H1 (cell line): Measurements from ENCODE around the gene CNOT2. TPM values are rescaled to one million over a fixed set of nuclear protein-coding genes. Genes with fewer than 3 reads are reported as not detected.

ENCODE experiments used
- CTCF ChIA-PET: fragments of 300-600 bp; sonication (Branson Sonifier 250); formaldehyde crosslinking; loops from one replicate; lab custom pipeline; 2021; ENCODE audit not compliant: partially characterized antibody; lab: Charles Lee
- POLR2A ChIA-PET: fragments of 300-600 bp; sonication (Branson Sonifier 250); formaldehyde crosslinking; loops from one replicate; lab custom pipeline; 2021; ENCODE audit warnings: inconsistent platforms; ENCODE audit not compliant: partially characterized antibody; lab: Charles Lee
- DNase-seq, 2 experiments: peaks; one replicate each; pipeline versions ENCODE4 v3.0.0 to v3.0.0-alpha.2; 2010 to 2022; ENCODE audit warnings: low spot score in 2 of 2, low read depth in 1 of 2, mixed read lengths in 1 of 2
- FAIRE-seq: peaks from 2 replicates; lab custom pipeline; 2011; peaks lifted over from hg19 to GRCh38; lab: Jason Lieb, UNC
- H2AFZ ChIP-seq: 2 replicates; pipeline ENCODE4 v1.8.1; 2012; ENCODE audit warnings: low read length, inconsistent platforms
- H2AK5ac ChIP-seq: 2 replicates; pipeline ENCODE4 v1.6.1; 2013; ENCODE audit warnings: low read depth, low read length
- H2BK120ac ChIP-seq: replicated peaks from 2 replicates; pipeline ENCODE3; 2013; ENCODE audit warnings: low read depth, low read length, inconsistent platforms
- H2BK12ac ChIP-seq: 2 replicates; pipeline ENCODE4 v1.6.1; 2013; ENCODE audit warnings: low read depth, low read length
- H2BK15ac ChIP-seq: 2 replicates; pipeline ENCODE4 v1.6.1; 2013; ENCODE audit warnings: low read length
- H2BK20ac ChIP-seq: 2 replicates; pipeline ENCODE4 v1.6.1; 2013; ENCODE audit warnings: low read length
- H2BK5ac ChIP-seq: 2 replicates; pipeline ENCODE4 v1.6.1; 2013; ENCODE audit warnings: low read depth, low read length
- H3K14ac ChIP-seq: 2 replicates; pipeline ENCODE4 v1.6.1; 2013; ENCODE audit warnings: inconsistent platforms; ENCODE audit not compliant: insufficient read length
- H3K18ac ChIP-seq: 2 replicates; pipeline ENCODE4 v1.6.1; 2013; ENCODE audit warnings: low read length; ENCODE audit errors: extremely low read depth
- H3K23ac ChIP-seq: 2 replicates; pipeline ENCODE4 v1.6.1; 2013; ENCODE audit warnings: inconsistent platforms; ENCODE audit not compliant: insufficient read length
- H3K23me2 ChIP-seq: 2 replicates; pipeline ENCODE4 v1.6.1; 2013; ENCODE audit warnings: low read depth, low read length
- H3K27ac ChIP-seq: 2 replicates; pipeline ENCODE4 v1.6.1; 2011; ENCODE audit warnings: low read depth, low read length, inconsistent platforms
- H3K27me3 ChIP-seq, 4 experiments: replicated peaks in 1 of 4; 1 replicate in 1 of 4; 2 replicates in 3 of 4; pipeline versions ENCODE4 v1.6.1 to v1.8.1; 2011 to 2013; ENCODE audit warnings: low read length in 3 of 4, mild to moderate bottlenecking in 3 of 4, inconsistent platforms in 2 of 4, mixed read lengths in 2 of 4, moderate library complexity in 1 of 4; ENCODE audit not compliant: control insufficient read depth in 3 of 4, insufficient read depth in 3 of 4; ENCODE audit errors: extremely low read depth in 1 of 4
- H3K36me3 ChIP-seq, 4 experiments: 2 replicates each; pipeline versions ENCODE4 v1.6.1 to v1.8.1; 2011 to 2013; ENCODE audit warnings: mild to moderate bottlenecking in 4 of 4, low read length in 3 of 4, moderate library complexity in 2 of 4, control low read depth in 1 of 4, inconsistent platforms in 1 of 4; ENCODE audit not compliant: insufficient read depth in 4 of 4, control insufficient read depth in 2 of 4
- H3K4ac ChIP-seq: replicated peaks from 2 replicates; pipeline ENCODE3; 2013; ENCODE audit warnings: low read length, low read depth, mixed read lengths, inconsistent platforms; ENCODE audit not compliant: insufficient read length
- H3K4me1 ChIP-seq, 4 experiments: replicated peaks in 1 of 4; 1 replicate in 1 of 4; 2 replicates in 3 of 4; pipeline versions ENCODE4 v1.6.1 to v1.8.1; 2011 to 2013; ENCODE audit warnings: low read length in 3 of 4, inconsistent platforms in 2 of 4, mixed read lengths in 1 of 4; ENCODE audit not compliant: insufficient read depth in 4 of 4, control insufficient read depth in 3 of 4
- H3K4me2 ChIP-seq, 2 experiments: 2 replicates each; pipeline versions ENCODE4 v1.6.1 to v1.8.1; 2011 to 2013; ENCODE audit warnings: low read depth in 2 of 2, low read length in 2 of 2, control low read depth in 1 of 2, inconsistent platforms in 1 of 2, mild to moderate bottlenecking in 1 of 2; ENCODE audit not compliant: insufficient read depth in 1 of 2
- H3K4me3 ChIP-seq, 4 experiments: fragments of 200-600, 300-600 bp in 1 of 4; sonication (generic), shearing (Covaris generic), sonication (Bioruptor Twin) in 1 of 4; 2 replicates each; pipeline versions ENCODE4 v1.5.1 to v1.8.1; 2011 to 2016; ENCODE audit warnings: low read length in 4 of 4, low read depth in 3 of 4, control low read depth in 2 of 4, inconsistent platforms in 2 of 4, mild to moderate bottlenecking in 2 of 4, mixed read lengths in 1 of 4, moderate library complexity in 1 of 4; ENCODE audit not compliant: insufficient read depth in 2 of 4; ENCODE audit errors: extremely low read depth in 1 of 4
- H3K56ac ChIP-seq: replicated peaks from 2 replicates; pipeline ENCODE3; 2013; ENCODE audit warnings: low read depth, mild to moderate bottlenecking, mixed read lengths, low read length, inconsistent platforms; ENCODE audit not compliant: insufficient read length
- H3K79me1 ChIP-seq: 2 replicates; pipeline ENCODE4 v1.6.1; 2013; ENCODE audit warnings: low read depth, low read length, control low read depth
- H3K79me2 ChIP-seq, 2 experiments: 2 replicates each; pipeline versions ENCODE4 v1.6.1 to v1.8.1; 2012 to 2013; ENCODE audit warnings: low read length in 2 of 2, mild to moderate bottlenecking in 2 of 2, inconsistent platforms in 1 of 2; ENCODE audit not compliant: insufficient read depth in 2 of 2, control insufficient read depth in 1 of 2
- H3K9ac ChIP-seq, 4 experiments: replicated peaks in 1 of 4; 1 replicate in 1 of 4; 2 replicates in 3 of 4; pipeline versions ENCODE4 v1.6.1 to v1.8.1; 2011 to 2013; ENCODE audit warnings: low read depth in 3 of 4, low read length in 3 of 4, control low read depth in 2 of 4, mild to moderate bottlenecking in 2 of 4, moderate library complexity in 2 of 4, inconsistent platforms in 1 of 4; ENCODE audit errors: extremely low read depth in 1 of 4
- H3K9me3 ChIP-seq, 2 experiments: 2 replicates each; pipeline versions ENCODE4 v1.6.1 to v1.8.1; 2012 to 2013; ENCODE audit warnings: mild to moderate bottlenecking in 2 of 2, moderate library complexity in 2 of 2, control low read depth in 1 of 2, inconsistent platforms in 1 of 2, low read depth in 1 of 2, low read length in 1 of 2, mixed read lengths in 1 of 2; ENCODE audit not compliant: insufficient read depth in 2 of 2
- H4K20me1 ChIP-seq, 2 experiments: replicated peaks in 1 of 2; 2 replicates each; pipeline versions ENCODE3 to v1.8.1; 2011 to 2013; ENCODE audit warnings: inconsistent platforms in 2 of 2, low read length in 2 of 2, mild to moderate bottlenecking in 1 of 2; ENCODE audit not compliant: insufficient read depth in 2 of 2, control insufficient read depth in 1 of 2
- H4K5ac ChIP-seq: 2 replicates; pipeline ENCODE4 v1.6.1; 2013; ENCODE audit warnings: low read length, low read depth, mixed read lengths, inconsistent platforms; ENCODE audit not compliant: insufficient read length
- H4K8ac ChIP-seq: 2 replicates; pipeline ENCODE4 v1.8.0; 2013; ENCODE audit warnings: mild to moderate bottlenecking, moderate library complexity, low read length, inconsistent platforms; ENCODE audit not compliant: insufficient read depth; ENCODE audit errors: extremely low read depth
- H4K91ac ChIP-seq: replicated peaks from 2 replicates; pipeline ENCODE3; 2013; ENCODE audit warnings: low read length, mixed read lengths, inconsistent platforms; ENCODE audit not compliant: insufficient read length
- ATF3 ChIP-seq: IDR thresholded peaks from 2 replicates; pipeline ENCODE4 v1.6.1; 2011; ENCODE audit warnings: low read depth, mild to moderate bottlenecking, low read length; ENCODE audit not compliant: insufficient read depth
- BCL11A ChIP-seq, 2 experiments: IDR thresholded peaks; one replicate each; pipeline ENCODE4 v1.6.1; 2011; ENCODE audit warnings: low read depth in 2 of 2, low read length in 2 of 2, mild to moderate bottlenecking in 2 of 2
- CHD1 ChIP-seq: IDR thresholded peaks from 2 replicates; pipeline ENCODE4 v1.6.1; 2012; ENCODE audit warnings: low read depth, low read length, improper control_type of control experiment
- CHD2 ChIP-seq: IDR thresholded peaks from 2 replicates; pipeline ENCODE4 v1.6.1; 2012; ENCODE audit warnings: low read length, improper control_type of control experiment
- EZH2 ChIP-seq: fragments of 200-600 bp; sonication (generic); IDR thresholded peaks from 2 replicates; pipeline ENCODE4 v1.7.1; 2012; ENCODE audit warnings: low read depth, mild to moderate bottlenecking, moderate library complexity, low read length, inconsistent platforms; ENCODE audit not compliant: severe bottlenecking
- NANOG ChIP-seq: IDR thresholded peaks from 2 replicates; pipeline ENCODE4 v1.6.1; 2011; ENCODE audit warnings: low read length, low read depth, mild to moderate bottlenecking, inconsistent platforms; ENCODE audit not compliant: insufficient read depth, poor library complexity, severe bottlenecking
- NRF1 ChIP-seq: IDR thresholded peaks from 2 replicates; pipeline ENCODE4 v1.6.1; 2011; ENCODE audit warnings: mild to moderate bottlenecking, low read depth, low read length, improper control_type of control experiment
- SAP30 ChIP-seq: fragments of 300-600 bp; sonication (generic); IDR thresholded peaks from 2 replicates; pipeline ENCODE4 v1.7.1; 2012; ENCODE audit warnings: low read length, moderate library complexity, mild to moderate bottlenecking, inconsistent platforms; ENCODE audit not compliant: insufficient read depth, insufficient replicate concordance
- SIX5 ChIP-seq: IDR thresholded peaks from 2 replicates; pipeline ENCODE4 v1.6.1; 2011; ENCODE audit warnings: mild to moderate bottlenecking, low read depth, low read length
- SRF ChIP-seq: IDR thresholded peaks from 2 replicates; pipeline ENCODE4 v1.6.1; 2011; ENCODE audit warnings: mild to moderate bottlenecking, low read depth, low read length, moderate library complexity
- SUZ12 ChIP-seq: fragments of 200-600 bp; sonication (generic); IDR thresholded peaks from 2 replicates; pipeline ENCODE4 v1.6.1; 2012; ENCODE audit warnings: mild to moderate bottlenecking, inconsistent platforms, low read length, moderate library complexity, mixed read lengths
- TBP ChIP-seq: IDR thresholded peaks from 2 replicates; pipeline ENCODE4 v1.6.1; 2011; ENCODE audit warnings: low read depth, low read length, improper control_type of control experiment
- TCF12 ChIP-seq: IDR thresholded peaks from 2 replicates; pipeline ENCODE4 v1.6.1; 2011; ENCODE audit warnings: low read depth, mild to moderate bottlenecking, low read length
- ZNF274 ChIP-seq: IDR thresholded peaks from 2 replicates; pipeline ENCODE4 v1.7.0; 2012; ENCODE audit warnings: low read length, borderline replicate concordance; ENCODE audit errors: extremely low read depth
- polyA plus RNA-seq, 7 experiments: library from polyadenylated mRNA; depleted of rRNA in 3 of 7; stranded (reverse) in 5 of 7; unstranded in 2 of 7; fragments of >200 nt in 5 of 7; fragments of 200-250 nt in 2 of 7; gene quantifications; 1 replicate in 5 of 7; 2 replicates in 1 of 7; 4 replicates in 1 of 7; pipeline versions ENCODE4 v1.2.1 to v1.2.3, GENCODE V29; 2011 to 2013; ENCODE audit warnings: missing spikeins in 2 of 7, mixed read lengths in 2 of 7
- total RNA-seq: library from RNA; stranded (reverse); fragmentation: NEBNext Ultra II Directional; extraction: Animal tissue kit (Norgen Biotek cat#: 25700); gene quantifications from 2 replicates; pipeline ENCODE4 v1.2.1, GENCODE V29; 2021

Gene CNOT2
- total and polyA plus RNA-seq, 2 of the 8 experiments (the other 6 are each of a cell fraction or from before 2014, with no cell fraction given): 61.2 to 64.8 TPM

- CTCF ChIA-PET: interaction anchor here (0.6 kb wide), 1 partner anchor 64 kb away, joined by 3 read pairs; no protein-coding TSS in a partner anchor
- H2AFZ ChIP-seq: no peak overlapping the region
- no peak overlapping the region for H3K4me2 ChIP-seq
- peak overlapping the region in 1 of 4 experiments; percentile 23; a peak in 1 of 8 replicates for H3K4me3 ChIP-seq
- H4K5ac ChIP-seq: no peak overlapping the region
- no peak for DNase-seq
- POLR2A ChIA-PET: no interaction called here
- no peaks in the 10 kb centered on the region for H3K9me3 ChIP-seq
- no peaks in the 10 kb centered on the region for H3K79me2 ChIP-seq
- H3K4me1 ChIP-seq: peaks cover 0 to 3% (median 2%) of the 10 kb centered on the region in 4 experiments; a peak in 3 of 7 replicates
- H2AK5ac ChIP-seq: no peak overlapping the region
- H4K20me1 ChIP-seq: no peaks in the 10 kb centered on the region
- no peak overlapping the region for H3K27ac ChIP-seq
- H2BK120ac ChIP-seq: no peak overlapping the region
- H3K14ac ChIP-seq: no peak overlapping the region
- no peaks in the 10 kb centered on the region; a peak in 1 of 8 replicates for H3K36me3 ChIP-seq
- H3K56ac ChIP-seq: no peak overlapping the region
- H2BK5ac ChIP-seq: no peak overlapping the region
- H3K79me1 ChIP-seq: no peaks in the 10 kb centered on the region
- no peak overlapping the region for H2BK12ac ChIP-seq
- H2BK15ac ChIP-seq: no peak overlapping the region
- H3K18ac ChIP-seq: no peak overlapping the region
- no peak overlapping the region for H2BK20ac ChIP-seq
- FAIRE-seq: peak; percentile 13
- peaks cover 0 to 2% (median 0%) of the 10 kb centered on the region in 4 experiments; a peak in 2 of 7 replicates for H3K27me3 ChIP-seq
- no peak overlapping the region for H3K23ac ChIP-seq
- H3K23me2 ChIP-seq: peaks cover 3% of the 10 kb centered on the region; the same call in 1 of the 2 replicates
- H3K4ac ChIP-seq: no peak overlapping the region
- no peak overlapping the region for H4K8ac ChIP-seq
- TF ChIP-seq TBP (no peak), ATF3 (no peak), SRF (no peak), CHD1 (no peak), SUZ12 (no peak), SIX5 (no peak), EZH2 (no peak), TCF12 (no peak), BCL11A (IDR thresholded peaks at IDR 0.05; ENCODE audit: low read depth in 2 of 2, low read length in 2 of 2) (no peak), SAP30 (no peak), ZNF274 (no peak), NRF1 (no peak), NANOG (no peak), CHD2 (no peak)
- TF ChIP-seq, all 59 proteins: peak for 0
- H3K9ac ChIP-seq: no peak overlapping the region
- H4K91ac ChIP-seq: no peak overlapping the region
Observed at GRCh38 chr12:70360218-70360617, 117.0 kb downstream of the CNOT2 start.
